T-helper 1 cell (primary cell): Measurements from ENCODE around the gene MAP2K1.
A peak's percentile ranks its signal among the peaks of the same experiment; 100 is the strongest.
"Not testable (repeated sequence)": the region's sequence is repeated elsewhere in the genome, so short reads cannot be mapped to it uniquely, and the experiment has no call there.

Experiments used
- DNase-seq, 5 donors: peaks; one replicate each; pipeline ENCODE4 v3.0.0-alpha.2; 2012 to 2020

MAP2K1 gene

GRCh38 chr15:66425837-66426236, 39.1 kb downstream of the MAP2K1 start:
- no peak for DNase-seq

GRCh38 chr15:66429117-66429516, 42.4 kb downstream of the MAP2K1 start:
- no peak for DNase-seq

- DNase-seq, result no peak
Measured at GRCh38 chr15:66429546-66429945, 42.8 kb downstream of the MAP2K1 start.

- no peak for DNase-seq
Measured at GRCh38 chr15:66430627-66431255, 44.0 kb downstream of the MAP2K1 start.

GRCh38 chr15:66433726-66434125, 47.0 kb downstream of the MAP2K1 start:
- DNase-seq, result no peak

GRCh38 chr15:66440501-66440900, 53.8 kb downstream of the MAP2K1 start:
- DNase-seq, result no peak

- DNase-seq, result no peak
Measured at GRCh38 chr15:66452420-66452819, 65.7 kb downstream of the MAP2K1 start.

- DNase-seq, result no peak
Measured at GRCh38 chr15:66452971-66453580, 66.4 kb downstream of the MAP2K1 start.

GRCh38 chr15:66454143-66454542, 67.4 kb downstream of the MAP2K1 start:
- no peak for DNase-seq

GRCh38 chr15:66456211-66456610, 69.5 kb downstream of the MAP2K1 start:
- DNase-seq, result no peak

GRCh38 chr15:66459818-66460615, 73.3 kb downstream of the MAP2K1 start:
- DNase-seq, result no peak

- DNase-seq, result not testable (repeated sequence)
Measured at GRCh38 chr15:66461294-66461693, 74.6 kb downstream of the MAP2K1 start.

GRCh38 chr15:66461917-66462316, 75.2 kb downstream of the MAP2K1 start:
- no peak for DNase-seq

- DNase-seq, result no peak
Measured at GRCh38 chr15:66462627-66463026, 75.9 kb downstream of the MAP2K1 start.

GRCh38 chr15:66465294-66465693, 78.6 kb downstream of the MAP2K1 start:
- DNase-seq, result not testable (repeated sequence)

GRCh38 chr15:66467162-66468040, 80.7 kb downstream of the MAP2K1 start:
- DNase-seq, result not testable (repeated sequence)

- DNase-seq, result not testable (repeated sequence)
Measured at GRCh38 chr15:66470825-66471224, 84.1 kb downstream of the MAP2K1 start.

- peak in 4 of 5 donors; percentile 29 to 75 (median 34) for DNase-seq
Measured at GRCh38 chr15:66472176-66472999, 85.7 kb downstream of the MAP2K1 start.

- DNase-seq, result no peak
Measured at GRCh38 chr15:66474135-66474534, 87.4 kb downstream of the MAP2K1 start.

GRCh38 chr15:66474963-66475362, 88.3 kb downstream of the MAP2K1 start:
- DNase-seq, result no peak

GRCh38 chr15:66476535-66476934, 89.8 kb downstream of the MAP2K1 start:
- DNase-seq, result no peak

GRCh38 chr15:66477011-66477410, 90.3 kb downstream of the MAP2K1 start:
- DNase-seq, result no peak
